GM12892 (cell line): ENCODE data around the gene SH2D3C.

Source experiments
- POLR2A ChIP-seq: IDR thresholded peaks from 2 replicates; pipeline ENCODE4 v1.6.1; 2011; ENCODE audit warnings: low read depth, low read length, control low read depth
- POLR2AphosphoS5 ChIP-seq: IDR thresholded peaks from 2 replicates; pipeline ENCODE4 v1.6.1; 2011; ENCODE audit warnings: low read depth, low read length, control low read depth

- TF ChIP-seq POLR2A (no peak), POLR2AphosphoS5 (peak; percentile 46; the same call in 1 of the 2 replicates)
Observed at GRCh38 chr9:127815512-127816361, 37.3 kb upstream of the SH2D3C start.
